Bronchial epithelial cell (primary cell): Measurements from ENCODE around the gene TMEM108. TPM values are rescaled to one million over a fixed set of nuclear protein-coding genes. Genes with fewer than 3 reads are reported as not detected.

Source experiments
- DNase-seq: peaks from one replicate; pipeline ENCODE4 v3.0.0-alpha.2; 2010; ENCODE audit warnings: low read depth
- FAIRE-seq: peaks from 2 replicates; lab custom pipeline; 2011; peaks lifted over from hg19 to GRCh38; lab: Jason Lieb, UNC
- H3K27me3 ChIP-seq: 2 replicates; pipeline ENCODE4 v1.5.1; 2011; ENCODE audit warnings: low read length; ENCODE audit not compliant: control insufficient read depth, insufficient read depth
- H3K36me3 ChIP-seq: 2 replicates; pipeline ENCODE4 v1.5.1; 2011; ENCODE audit warnings: low read length; ENCODE audit not compliant: control insufficient read depth, insufficient read depth
- H3K4me3 ChIP-seq: 2 replicates; pipeline ENCODE4 v1.5.1; 2011; ENCODE audit warnings: mild to moderate bottlenecking, low read depth, low read length, control low read depth
- CTCF ChIP-seq: IDR thresholded peaks from 2 replicates; pipeline ENCODE4 v1.5.1; 2011; ENCODE audit warnings: mild to moderate bottlenecking, moderate library complexity, low read length, control low read depth, inconsistent platforms; ENCODE audit not compliant: insufficient read depth, severe bottlenecking
- total RNA-seq: library from RNA; depleted of rRNA; stranded (reverse); fragments of >200 nt; gene quantifications from 2 replicates; pipeline ENCODE4 v1.2.1, GENCODE V29; 2014

Gene TMEM108
- total RNA-seq, 1 donor from 2014 or later: not detected

- Histone ChIP-seq H3K27me3 (no peaks in the 10 kb centered on the region), H3K4me3 (no peak overlapping the region), H3K36me3 (no peaks in the 10 kb centered on the region)
- no peak for TF ChIP-seq CTCF
- peak; percentile 8 for DNase-seq
- no peak for FAIRE-seq
Observed at GRCh38 chr3:133208184-133208583, 170.0 kb downstream of the TMEM108 start.

GRCh38 chr3:133209871-133210550 is 171.8 kb downstream of the TMEM108 start:
- H3K27me3 ChIP-seq: no peaks in the 10 kb centered on the region
- FAIRE-seq (no peak), DNase-seq (no peak)
- TF ChIP-seq CTCF: no peak
- no peaks in the 10 kb centered on the region for H3K36me3 ChIP-seq
- H3K4me3 ChIP-seq: no peak overlapping the region

GRCh38 chr3:133210656-133211055 is 172.5 kb downstream of the TMEM108 start:
- H3K36me3 ChIP-seq: no peaks in the 10 kb centered on the region
- DNase-seq: no peak
- H3K27me3 ChIP-seq: no peaks in the 10 kb centered on the region
- FAIRE-seq: no peak
- no peak for TF ChIP-seq CTCF
- H3K4me3 ChIP-seq: no peak overlapping the region

- no peaks in the 10 kb centered on the region for H3K36me3 ChIP-seq
- no peak overlapping the region for H3K4me3 ChIP-seq
- no peak for TF ChIP-seq CTCF
- no peak for DNase-seq
- no peak for FAIRE-seq
- no peaks in the 10 kb centered on the region for H3K27me3 ChIP-seq
Observed at GRCh38 chr3:133211449-133211848, 173.3 kb downstream of the TMEM108 start.

DNA sequence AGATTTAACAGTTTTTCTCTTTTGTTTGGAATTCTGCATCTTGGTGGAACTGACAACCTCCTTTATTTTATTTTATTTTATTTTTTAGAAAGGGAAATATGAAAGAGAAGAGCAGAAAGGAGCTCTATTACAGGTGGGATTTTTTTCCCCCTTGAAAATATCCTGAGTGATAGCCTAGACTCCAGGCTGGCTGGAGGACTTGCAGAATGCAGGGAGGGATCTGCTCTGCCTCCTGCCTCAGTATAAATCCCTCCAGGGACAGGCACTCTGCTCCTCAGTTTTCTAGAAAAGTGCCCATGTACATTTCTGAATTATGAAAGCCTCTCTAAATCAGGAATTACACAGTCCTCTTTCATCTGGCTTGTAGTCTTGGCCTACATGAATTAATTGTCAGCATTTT is 173.7 kb downstream of the TMEM108 start:
- Histone ChIP-seq H3K36me3 (no peaks in the 10 kb centered on the region), H3K4me3 (no peak overlapping the region), H3K27me3 (no peaks in the 10 kb centered on the region)
- no peak for DNase-seq
- no peak for FAIRE-seq
- TF ChIP-seq CTCF: no peak

- Histone ChIP-seq H3K4me3 (no peak overlapping the region), H3K27me3 (no peaks in the 10 kb centered on the region), H3K36me3 (no peaks in the 10 kb centered on the region)
- no peak for TF ChIP-seq CTCF
- FAIRE-seq: no peak
- DNase-seq: no peak
Observed at GRCh38 chr3:133213937-133214336, 175.7 kb downstream of the TMEM108 start.
